Fibroblast of villous mesenchyme (primary cell): Measurements from ENCODE around the gene TCEA3. TPM values are rescaled to one million over a fixed set of nuclear protein-coding genes. Genes with fewer than 3 reads are reported as not detected.
"Not testable (repeated sequence)": the region's sequence is repeated elsewhere in the genome, so short reads cannot be mapped to it uniquely, and the experiment has no call there.

Source experiments
- DNase-seq: peaks from one replicate; pipeline ENCODE4 v3.0.0-alpha.2; 2010; ENCODE audit warnings: low read depth
- H3K4me3 ChIP-seq: 2 replicates; pipeline ENCODE4 v1.5.1; 2011; ENCODE audit warnings: low read depth, mild to moderate bottlenecking, low read length
- total RNA-seq: library from RNA; depleted of rRNA; stranded (reverse); fragments of >200 nt; gene quantifications from 2 replicates; pipeline ENCODE4 v1.2.3, GENCODE V29; 2012
- TF ChIP-seq, protein P1 (sequence below): IDR thresholded peaks from 2 replicates; pipeline ENCODE4 v1.5.1; 2012; ENCODE audit warnings: low read depth, mild to moderate bottlenecking, low read length; ENCODE audit not compliant: insufficient read depth

TCEA3 gene
- total RNA-seq, 1 donor = 8.6 TPM

- TF ChIP-seq, protein P1, sequence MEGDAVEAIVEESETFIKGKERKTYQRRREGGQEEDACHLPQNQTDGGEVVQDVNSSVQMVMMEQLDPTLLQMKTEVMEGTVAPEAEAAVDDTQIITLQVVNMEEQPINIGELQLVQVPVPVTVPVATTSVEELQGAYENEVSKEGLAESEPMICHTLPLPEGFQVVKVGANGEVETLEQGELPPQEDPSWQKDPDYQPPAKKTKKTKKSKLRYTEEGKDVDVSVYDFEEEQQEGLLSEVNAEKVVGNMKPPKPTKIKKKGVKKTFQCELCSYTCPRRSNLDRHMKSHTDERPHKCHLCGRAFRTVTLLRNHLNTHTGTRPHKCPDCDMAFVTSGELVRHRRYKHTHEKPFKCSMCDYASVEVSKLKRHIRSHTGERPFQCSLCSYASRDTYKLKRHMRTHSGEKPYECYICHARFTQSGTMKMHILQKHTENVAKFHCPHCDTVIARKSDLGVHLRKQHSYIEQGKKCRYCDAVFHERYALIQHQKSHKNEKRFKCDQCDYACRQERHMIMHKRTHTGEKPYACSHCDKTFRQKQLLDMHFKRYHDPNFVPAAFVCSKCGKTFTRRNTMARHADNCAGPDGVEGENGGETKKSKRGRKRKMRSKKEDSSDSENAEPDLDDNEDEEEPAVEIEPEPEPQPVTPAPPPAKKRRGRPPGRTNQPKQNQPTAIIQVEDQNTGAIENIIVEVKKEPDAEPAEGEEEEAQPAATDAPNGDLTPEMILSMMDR = no peak
- no peak overlapping the region for H3K4me3 ChIP-seq
- no peak for DNase-seq
These were observed 43.8 kb downstream of the TCEA3 start for GRCh38 chr1:23380719-23381118.

DNA sequence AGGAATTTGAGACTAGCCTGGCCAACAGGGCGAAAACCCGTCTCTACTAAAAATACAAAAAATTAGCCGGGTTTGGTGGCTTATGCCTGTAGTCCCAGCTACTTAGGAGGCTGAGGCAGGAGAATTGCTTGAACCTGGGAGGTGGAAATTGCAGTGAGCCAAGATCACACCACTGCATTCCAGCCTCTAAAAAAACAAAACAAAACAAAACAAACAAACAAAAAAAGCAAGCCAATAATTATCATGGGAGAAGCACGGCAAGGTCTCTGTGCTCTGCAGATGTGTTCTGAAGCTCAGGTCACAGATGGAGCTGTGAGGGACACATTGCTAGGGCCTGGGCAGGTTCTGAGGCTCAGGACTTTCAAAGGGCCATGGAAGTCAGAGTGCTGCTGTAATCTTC is 44.3 kb downstream of the TCEA3 start:
- not testable (repeated sequence) for H3K4me3 ChIP-seq, DNase-seq

DNA sequence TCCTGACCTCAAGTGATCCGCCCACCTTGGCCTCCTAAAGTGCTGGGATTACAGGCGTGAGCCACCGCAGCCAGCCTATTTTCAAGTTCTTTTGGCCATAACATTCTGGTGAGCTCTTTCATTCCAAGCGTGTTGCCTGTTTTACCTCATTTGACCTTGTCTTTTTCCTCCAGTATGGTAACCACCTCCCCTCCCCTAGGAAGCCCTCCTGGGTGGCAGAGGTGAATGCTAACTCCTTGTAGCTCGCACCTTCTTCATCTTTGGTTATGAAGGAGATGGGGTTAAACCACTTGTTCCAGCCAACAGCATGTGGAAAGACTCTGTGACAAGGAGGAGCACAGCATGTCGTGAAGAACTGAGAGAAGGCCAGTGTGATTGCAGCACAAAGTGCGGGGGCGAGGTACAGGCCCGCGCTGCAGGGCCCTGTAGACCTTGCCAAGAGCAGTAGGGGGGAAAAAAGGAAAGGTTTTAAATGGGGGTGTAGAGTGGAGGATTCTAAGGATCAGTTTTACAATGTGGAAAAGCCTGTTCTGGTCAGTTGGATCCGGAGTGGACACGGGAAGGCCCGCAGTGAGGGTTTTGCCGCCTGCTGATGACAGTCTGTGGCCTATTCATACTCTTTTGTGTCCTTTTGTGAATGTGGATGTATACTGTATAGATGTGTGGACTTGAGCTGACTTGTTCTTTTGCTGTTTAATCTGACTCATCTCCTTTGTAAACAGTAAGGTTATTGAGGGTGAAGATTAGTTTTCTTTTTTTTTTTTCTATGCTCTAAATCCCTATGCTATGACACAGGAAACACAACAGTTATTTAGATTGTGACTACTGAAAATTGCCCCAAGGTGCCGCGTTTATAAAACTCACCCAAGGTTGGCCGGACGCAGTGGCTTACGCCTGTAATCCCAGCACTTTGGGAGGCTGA is 47.4 kb downstream of the TCEA3 start:
- peak; percentile 83 for DNase-seq
- TF ChIP-seq, protein P1 = no peak
- H3K4me3 ChIP-seq = no peak overlapping the region

DNA sequence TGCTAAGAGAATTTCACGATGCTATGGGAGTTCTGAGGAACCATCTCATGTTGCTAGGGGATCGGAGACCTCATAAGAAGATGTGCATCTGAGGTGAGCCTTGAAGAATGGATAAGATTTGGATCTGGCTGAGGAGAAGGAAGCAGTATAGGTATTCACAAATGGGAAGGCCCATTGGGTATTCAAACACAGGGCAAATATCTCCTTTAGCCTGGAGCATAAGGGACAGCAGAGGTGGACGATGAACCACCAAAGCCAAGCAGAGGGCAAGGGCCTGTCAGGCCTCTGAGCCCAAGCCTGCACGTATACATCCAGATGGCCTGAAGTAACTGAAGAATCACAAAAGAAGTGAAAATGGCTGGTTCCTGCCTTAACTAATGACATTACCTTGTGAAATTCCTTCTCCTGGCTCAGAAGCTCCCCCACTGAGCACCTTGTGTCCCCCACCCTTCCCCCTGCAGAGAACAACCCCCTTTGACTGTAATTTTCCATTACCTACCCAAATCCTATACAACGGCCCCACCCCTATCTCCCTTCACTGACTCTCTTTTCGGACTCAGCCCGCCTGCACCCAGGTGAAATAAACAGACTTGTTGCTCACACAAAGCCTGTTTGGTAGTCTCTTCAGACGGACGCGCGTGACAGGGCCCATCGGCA is 50.3 kb downstream of the TCEA3 start:
- H3K4me3 ChIP-seq, DNase-seq: not testable (repeated sequence)

DNA sequence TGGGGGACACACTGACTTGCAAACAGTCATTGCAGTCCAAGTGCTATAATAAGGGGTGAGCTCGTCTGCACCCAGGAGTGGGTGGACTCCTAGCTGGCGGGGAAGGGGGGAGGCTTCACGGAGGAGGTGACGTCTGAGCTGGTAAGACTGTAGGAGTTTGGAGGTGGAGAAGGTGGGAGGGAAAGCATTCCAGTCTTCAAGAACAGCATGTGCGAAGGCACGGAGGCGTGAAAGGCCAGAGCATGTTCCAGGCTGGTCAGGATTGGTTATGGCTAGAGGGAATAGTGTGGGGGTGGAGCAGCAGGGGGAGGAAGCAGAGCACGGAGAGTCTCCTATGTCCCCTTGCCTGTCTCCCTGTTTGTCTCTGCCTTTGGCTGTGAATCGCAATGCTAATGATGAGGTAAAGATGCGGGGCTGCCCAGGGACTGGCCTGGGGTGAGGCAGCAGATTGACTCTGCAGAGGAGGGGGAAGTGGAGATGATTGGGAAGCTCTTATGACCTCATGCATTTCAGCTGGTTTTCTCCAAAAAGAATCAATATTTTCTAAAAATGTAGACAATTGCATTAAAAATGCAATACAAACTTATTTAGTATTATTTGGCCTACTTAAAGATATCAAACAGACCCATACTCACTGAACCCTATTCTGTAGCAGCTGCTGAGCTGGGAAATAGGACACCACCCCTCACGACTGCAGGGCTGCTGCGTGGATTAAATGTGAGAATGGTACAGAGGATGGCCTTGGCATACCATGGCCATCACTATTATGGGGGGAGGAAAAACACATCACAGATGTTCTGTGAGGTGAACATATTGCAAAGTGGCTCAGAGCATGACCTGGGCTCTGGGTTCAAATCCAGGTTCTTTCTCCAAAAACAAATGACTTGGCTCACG is 52.3 kb downstream of the TCEA3 start:
- H3K4me3 ChIP-seq = no peak overlapping the region
- TF ChIP-seq, protein P1 = no peak
- DNase-seq = no peak

GRCh38 chr1:23370709-23371584 is 53.6 kb downstream of the TCEA3 start:
- no peak for DNase-seq
- H3K4me3 ChIP-seq = peak overlapping the region; percentile 81
- TF ChIP-seq, protein P1 = no peak

DNA sequence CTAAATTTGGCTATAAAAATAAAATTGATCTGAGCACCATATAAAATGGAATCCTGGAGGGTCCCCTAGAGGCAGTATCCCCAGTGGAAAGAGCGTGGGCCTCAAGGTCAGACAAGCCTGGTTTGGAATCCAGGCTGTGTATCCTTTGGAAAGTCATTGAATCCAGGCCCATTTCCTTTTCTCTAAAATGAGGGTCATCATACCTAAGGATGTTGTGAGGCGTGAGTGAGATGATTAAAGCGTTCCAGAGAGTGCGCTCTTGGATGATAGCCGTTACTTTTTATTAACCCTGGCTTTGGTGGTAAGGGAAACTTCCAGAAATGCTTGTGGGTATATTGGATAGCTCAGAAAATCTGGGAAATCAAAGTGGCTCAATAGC is 54.2 kb downstream of the TCEA3 start:
- H3K4me3 ChIP-seq = peak overlapping the region; percentile 81
- TF ChIP-seq, protein P1 = no peak
- no peak for DNase-seq
